GM18498 (cell line): Measurements from ENCODE around the gene DERL3.
"Not testable (repeated sequence)": the region's sequence is repeated elsewhere in the genome, so short reads cannot be mapped to it uniquely, and the experiment has no call there.

Experiments used
- ATAC-seq: cut with Tn5 transposase; IDR thresholded peaks from one replicate; pipeline ENCODE4 v1.9.1; 2021; ENCODE audit warnings: mild to moderate bottlenecking, moderate library complexity; ENCODE audit not compliant: unreplicated experiment

DERL3 gene

GRCh38 chr22:23838681-23839468 is at the start of gene DERL3:
Gene DERL3 (minus strand): TSS chr22:23839006. CDS start chr22:23838987, 19 bp downstream.
- peak; percentile 83 for ATAC-seq

- ATAC-seq: no peak
Observed at GRCh38 chr22:23884140-23884539, 45.3 kb upstream of the DERL3 start.

DNA sequence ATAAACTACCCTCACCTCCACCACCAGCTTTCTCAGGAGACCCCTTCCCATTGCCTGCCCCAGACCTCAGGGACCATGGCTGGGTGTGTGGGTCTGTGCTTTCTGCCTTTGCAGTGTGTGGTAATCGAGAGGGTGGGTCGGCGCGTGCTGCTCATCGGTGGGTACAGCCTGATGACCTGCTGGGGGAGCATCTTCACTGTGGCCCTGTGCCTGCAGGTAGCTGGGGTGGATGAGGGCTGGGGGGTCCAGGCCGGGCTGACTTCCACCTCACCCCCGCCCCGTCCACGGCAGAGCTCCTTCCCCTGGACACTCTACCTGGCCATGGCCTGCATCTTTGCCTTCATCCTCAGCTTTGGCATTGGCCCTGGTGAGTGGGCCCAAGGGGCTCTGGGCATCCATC is 44.9 kb upstream of the DERL3 start:
- ATAC-seq: no peak

GRCh38 chr22:23882370-23882769 is 43.6 kb upstream of the DERL3 start:
- ATAC-seq: no peak

GRCh38 chr22:23878219-23878618 is 39.4 kb upstream of the DERL3 start:
- no peak for ATAC-seq

DNA sequence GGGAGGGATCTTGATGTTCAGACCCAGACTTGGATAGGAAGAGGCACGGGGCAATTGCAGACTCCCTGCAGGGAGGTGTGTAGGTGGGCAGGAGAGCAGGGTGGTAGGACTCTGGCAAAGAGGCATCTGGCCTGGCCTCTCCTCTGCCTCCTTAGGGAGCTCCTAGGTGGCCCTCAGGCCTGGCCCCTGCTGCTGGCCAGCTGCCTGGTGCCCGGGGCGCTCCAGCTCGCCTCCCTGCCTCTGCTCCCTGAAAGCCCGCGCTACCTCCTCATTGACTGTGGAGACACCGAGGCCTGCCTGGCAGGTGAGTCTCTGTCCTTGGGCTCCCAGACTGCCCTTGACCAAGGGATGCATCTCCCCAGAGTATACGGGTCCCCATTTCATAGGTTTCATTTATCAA is 38.8 kb upstream of the DERL3 start:
- ATAC-seq: no peak

DNA sequence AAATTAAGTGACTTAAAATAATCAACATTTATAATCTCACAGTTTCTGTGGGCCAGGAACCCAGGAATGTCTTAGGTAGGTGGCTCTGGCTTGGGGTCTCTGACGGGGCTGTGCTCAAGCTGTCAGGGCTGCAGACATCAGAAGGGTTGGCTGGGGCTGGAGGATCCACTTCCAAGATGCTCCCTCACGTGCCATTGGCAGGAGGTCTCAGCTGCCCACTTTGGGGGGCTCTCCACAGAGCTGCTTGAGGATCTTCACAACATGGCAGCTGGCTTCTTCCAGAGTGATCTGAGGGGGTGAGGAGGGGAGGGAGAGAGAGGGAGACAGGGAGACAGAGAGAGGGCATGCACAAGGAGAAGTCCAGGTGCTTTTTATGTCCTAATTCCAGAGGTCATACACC is 37.0 kb upstream of the DERL3 start:
- ATAC-seq: no peak

- ATAC-seq: no peak
Observed at GRCh38 chr22:23874871-23875270, 36.1 kb upstream of the DERL3 start.

GRCh38 chr22:23868580-23868979 is 29.8 kb upstream of the DERL3 start:
- ATAC-seq: no peak

- not testable (repeated sequence) for ATAC-seq
Observed at GRCh38 chr22:23864499-23865154, 25.8 kb upstream of the DERL3 start.

DNA sequence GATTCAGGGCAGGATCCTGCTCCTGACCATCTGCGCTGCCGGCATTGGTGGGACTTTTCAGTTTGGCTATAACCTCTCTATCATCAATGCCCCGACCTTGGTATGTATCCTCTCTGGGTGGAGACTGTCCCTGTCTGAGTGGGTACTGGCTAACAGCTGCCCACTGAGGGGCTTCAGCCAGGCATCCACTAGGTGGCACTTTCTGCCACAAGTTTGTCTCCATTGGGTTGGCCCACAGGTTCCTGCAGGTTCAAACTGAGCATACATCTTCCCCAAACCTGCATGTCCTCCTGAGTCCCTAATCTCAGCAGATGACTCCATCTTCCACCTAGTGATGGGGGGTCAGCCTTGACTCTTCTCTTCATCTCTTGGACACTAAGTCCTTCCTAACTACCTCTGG is 23.3 kb upstream of the DERL3 start:
- ATAC-seq: no peak

GRCh38 chr22:23860187-23860586 is 21.4 kb upstream of the DERL3 start:
- not testable (repeated sequence) for ATAC-seq

- no peak for ATAC-seq
Observed at GRCh38 chr22:23859201-23859600, 20.4 kb upstream of the DERL3 start.

DNA sequence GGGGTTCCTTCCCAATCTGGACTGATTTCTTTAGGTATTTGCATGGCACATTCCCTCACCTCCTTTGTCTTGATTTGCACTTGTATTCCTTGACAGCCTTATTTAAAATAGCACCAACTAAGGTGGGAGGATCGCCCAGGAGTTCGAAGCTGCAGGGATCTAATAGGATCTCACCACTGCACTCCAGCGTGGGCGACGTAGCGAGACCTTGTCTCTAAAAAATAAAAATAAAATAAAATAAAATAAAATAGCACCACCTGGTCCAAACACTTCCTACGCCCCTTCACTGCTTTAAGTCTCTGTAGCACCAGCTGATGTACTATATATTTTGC is 19.6 kb upstream of the DERL3 start:
- ATAC-seq: no peak

- ATAC-seq: peak; percentile 95
Observed at GRCh38 chr22:23857606-23858483, 19.0 kb upstream of the DERL3 start, which contains the start of gene SLC2A11. Gene SLC2A11 (plus strand): TSS chr22:23857875. CDS start chr22:23858000, 125 bp downstream.

- peak; percentile 39 for ATAC-seq
Observed at GRCh38 chr22:23856721-23857605, 18.2 kb upstream of the DERL3 start.

GRCh38 chr22:23850136-23850611 is 11.4 kb upstream of the DERL3 start:
- peak; percentile 57 for ATAC-seq

- ATAC-seq: peak; percentile 58
Observed at GRCh38 chr22:23849009-23850006, 10.5 kb upstream of the DERL3 start.
